ENCODE results near the gene RIC3.

RIC3 gene

GRCh38 chr11:8205566-8205965 is 36.7 kb upstream of the RIC3 start:
- FAIRE-seq: no peak
- no peak for DNase-seq (ENCODE audit: insufficient read length, low spot score)
- TF ChIP-seq SPI1 (IDR thresholded peaks at IDR 0.05; ENCODE audit: low read depth, low read length) (no peak), POU2F2 (IDR thresholded peaks at IDR 0.05; ENCODE audit: low read depth, low read length) (no peak), POLR2A (IDR thresholded peaks at IDR 0.05; ENCODE audit: low read depth, low read length) (no peak), POLR2AphosphoS5 (IDR thresholded peaks at IDR 0.05; ENCODE audit: low read depth, low read length) (no peak), TAF1 (IDR thresholded peaks at IDR 0.05; ENCODE audit: low read depth, low read length) (no peak), PAX5 (IDR thresholded peaks at IDR 0.05; ENCODE audit: insufficient read depth, low read length, severe bottlenecking) (no peak)

- no peak for TF ChIP-seq TAF1 (IDR thresholded peaks at IDR 0.05; ENCODE audit: low read depth, low read length)
- no peak for TF ChIP-seq PAX5 (IDR thresholded peaks at IDR 0.05; ENCODE audit: insufficient read depth, low read length, severe bottlenecking)
- no peak for TF ChIP-seq POLR2A (IDR thresholded peaks at IDR 0.05; ENCODE audit: low read depth, low read length)
- TF ChIP-seq POU2F2 (IDR thresholded peaks at IDR 0.05; ENCODE audit: low read depth, low read length): no peak
- no peak for TF ChIP-seq SPI1 (IDR thresholded peaks at IDR 0.05; ENCODE audit: low read depth, low read length)
- no peak for TF ChIP-seq POLR2AphosphoS5 (IDR thresholded peaks at IDR 0.05; ENCODE audit: low read depth, low read length)
- no peak for FAIRE-seq
- DNase-seq (ENCODE audit: insufficient read length, low spot score): no peak
Observed at GRCh38 chr11:8204596-8204995, 35.8 kb upstream of the RIC3 start.

GRCh38 chr11:8204025-8204424 is 35.2 kb upstream of the RIC3 start:
- DNase-seq (ENCODE audit: insufficient read length, low spot score): no peak
- no peak for FAIRE-seq
- TF ChIP-seq PAX5 (IDR thresholded peaks at IDR 0.05; ENCODE audit: insufficient read depth, low read length, severe bottlenecking) (no peak), POLR2AphosphoS5 (IDR thresholded peaks at IDR 0.05; ENCODE audit: low read depth, low read length) (no peak), TAF1 (IDR thresholded peaks at IDR 0.05; ENCODE audit: low read depth, low read length) (no peak), SPI1 (IDR thresholded peaks at IDR 0.05; ENCODE audit: low read depth, low read length) (no peak), POU2F2 (IDR thresholded peaks at IDR 0.05; ENCODE audit: low read depth, low read length) (no peak), POLR2A (IDR thresholded peaks at IDR 0.05; ENCODE audit: low read depth, low read length) (no peak)

DNA sequence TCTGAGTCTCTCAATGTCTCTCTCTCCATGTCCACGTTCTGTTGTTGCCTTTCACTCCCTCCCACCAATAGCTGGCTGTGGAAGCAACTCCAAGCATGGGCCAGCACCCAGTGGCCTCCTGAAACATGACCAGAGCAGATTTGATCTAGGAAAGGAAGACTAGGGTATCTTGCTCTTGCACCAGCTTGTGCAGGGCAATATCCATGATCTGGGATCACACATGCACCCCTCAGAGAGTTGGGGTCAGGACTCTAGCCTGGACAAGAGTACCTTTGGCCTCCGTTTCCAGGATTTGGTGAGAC is 34.5 kb upstream of the RIC3 start:
- no peak for DNase-seq (ENCODE audit: insufficient read length, low spot score)
- TF ChIP-seq SPI1 (IDR thresholded peaks at IDR 0.05; ENCODE audit: low read depth, low read length) (no peak), POLR2A (IDR thresholded peaks at IDR 0.05; ENCODE audit: low read depth, low read length) (no peak), TAF1 (IDR thresholded peaks at IDR 0.05; ENCODE audit: low read depth, low read length) (no peak), PAX5 (IDR thresholded peaks at IDR 0.05; ENCODE audit: insufficient read depth, low read length, severe bottlenecking) (no peak), POU2F2 (IDR thresholded peaks at IDR 0.05; ENCODE audit: low read depth, low read length) (no peak), POLR2AphosphoS5 (IDR thresholded peaks at IDR 0.05; ENCODE audit: low read depth, low read length) (no peak)
- FAIRE-seq: no peak

GRCh38 chr11:8202516-8203413 is 33.9 kb upstream of the RIC3 start:
- DNase-seq (ENCODE audit: insufficient read length, low spot score) (no peak), FAIRE-seq (no peak)
- no peak for TF ChIP-seq POU2F2 (IDR thresholded peaks at IDR 0.05; ENCODE audit: low read depth, low read length)
- no peak for TF ChIP-seq POLR2AphosphoS5 (IDR thresholded peaks at IDR 0.05; ENCODE audit: low read depth, low read length)
- no peak for TF ChIP-seq PAX5 (IDR thresholded peaks at IDR 0.05; ENCODE audit: insufficient read depth, low read length, severe bottlenecking)
- TF ChIP-seq POLR2A (IDR thresholded peaks at IDR 0.05; ENCODE audit: low read depth, low read length): no peak
- TF ChIP-seq SPI1 (IDR thresholded peaks at IDR 0.05; ENCODE audit: low read depth, low read length): no peak
- no peak for TF ChIP-seq TAF1 (IDR thresholded peaks at IDR 0.05; ENCODE audit: low read depth, low read length)

DNA sequence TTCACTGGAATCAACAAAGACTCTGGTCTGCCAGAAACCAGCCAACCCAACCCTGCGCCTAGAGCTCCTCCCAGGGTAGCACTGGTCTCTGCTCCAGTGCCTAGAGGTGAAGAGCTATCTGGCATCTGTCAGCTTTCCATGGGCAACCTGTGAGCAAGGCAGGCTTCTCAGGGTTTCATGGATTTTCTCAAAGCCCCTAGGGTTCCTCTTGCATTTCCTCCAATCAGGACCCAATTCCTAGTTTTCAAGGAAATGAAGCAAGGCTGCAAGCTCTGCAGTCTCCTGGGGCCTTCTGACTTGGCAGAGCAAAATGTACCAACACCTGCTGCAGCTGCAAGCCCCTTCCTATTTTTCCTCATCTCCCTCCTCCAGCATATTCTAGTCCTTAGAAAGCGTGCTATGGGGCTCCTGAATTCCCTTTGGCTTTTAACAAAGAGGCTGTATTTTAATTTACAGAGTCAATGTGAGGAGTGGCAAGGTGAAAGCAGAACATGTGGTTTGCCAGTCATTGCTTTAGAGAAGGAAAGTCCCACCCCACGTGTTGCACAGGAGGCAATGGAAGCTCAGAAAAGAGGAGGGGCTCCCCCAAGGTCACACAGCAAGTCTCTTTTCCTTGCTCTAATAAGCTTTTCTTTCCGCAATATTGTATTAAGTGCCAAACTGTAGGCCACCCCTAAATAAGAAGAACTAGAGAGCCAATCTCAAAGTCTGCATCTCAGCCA is 33.0 kb upstream of the RIC3 start:
- TF ChIP-seq TAF1 (IDR thresholded peaks at IDR 0.05; ENCODE audit: low read depth, low read length): no peak
- no peak for TF ChIP-seq PAX5 (IDR thresholded peaks at IDR 0.05; ENCODE audit: insufficient read depth, low read length, severe bottlenecking)
- no peak for TF ChIP-seq POLR2A (IDR thresholded peaks at IDR 0.05; ENCODE audit: low read depth, low read length)
- TF ChIP-seq POU2F2 (IDR thresholded peaks at IDR 0.05; ENCODE audit: low read depth, low read length): no peak
- TF ChIP-seq POLR2AphosphoS5 (IDR thresholded peaks at IDR 0.05; ENCODE audit: low read depth, low read length): no peak
- no peak for TF ChIP-seq SPI1 (IDR thresholded peaks at IDR 0.05; ENCODE audit: low read depth, low read length)
- FAIRE-seq (peak; percentile 47), DNase-seq (ENCODE audit: insufficient read length, low spot score) (no peak)

- DNase-seq (ENCODE audit: insufficient read length, low spot score) (no peak), FAIRE-seq (no peak)
- TF ChIP-seq TAF1 (IDR thresholded peaks at IDR 0.05; ENCODE audit: low read depth, low read length): no peak
- no peak for TF ChIP-seq POLR2AphosphoS5 (IDR thresholded peaks at IDR 0.05; ENCODE audit: low read depth, low read length)
- TF ChIP-seq POU2F2 (IDR thresholded peaks at IDR 0.05; ENCODE audit: low read depth, low read length): no peak
- no peak for TF ChIP-seq POLR2A (IDR thresholded peaks at IDR 0.05; ENCODE audit: low read depth, low read length)
- no peak for TF ChIP-seq PAX5 (IDR thresholded peaks at IDR 0.05; ENCODE audit: insufficient read depth, low read length, severe bottlenecking)
Observed at GRCh38 chr11:8199676-8200075, 30.9 kb upstream of the RIC3 start.

GRCh38 chr11:8196749-8197148 is 27.9 kb upstream of the RIC3 start:
- TF ChIP-seq POLR2AphosphoS5 (IDR thresholded peaks at IDR 0.05; ENCODE audit: low read depth, low read length) (no peak), SPI1 (IDR thresholded peaks at IDR 0.05; ENCODE audit: low read depth, low read length) (no peak), POLR2A (IDR thresholded peaks at IDR 0.05; ENCODE audit: low read depth, low read length) (no peak), POU2F2 (IDR thresholded peaks at IDR 0.05; ENCODE audit: low read depth, low read length) (no peak), TAF1 (IDR thresholded peaks at IDR 0.05; ENCODE audit: low read depth, low read length) (no peak), PAX5 (IDR thresholded peaks at IDR 0.05; ENCODE audit: insufficient read depth, low read length, severe bottlenecking) (no peak)
- FAIRE-seq (no peak), DNase-seq (ENCODE audit: insufficient read length, low spot score) (no peak)

- no peak for FAIRE-seq
- DNase-seq (ENCODE audit: insufficient read length, low spot score): no peak
- no peak for TF ChIP-seq SPI1 (IDR thresholded peaks at IDR 0.05; ENCODE audit: low read depth, low read length)
- TF ChIP-seq PAX5 (IDR thresholded peaks at IDR 0.05; ENCODE audit: insufficient read depth, low read length, severe bottlenecking): no peak
- TF ChIP-seq POLR2AphosphoS5 (IDR thresholded peaks at IDR 0.05; ENCODE audit: low read depth, low read length): no peak
- TF ChIP-seq TAF1 (IDR thresholded peaks at IDR 0.05; ENCODE audit: low read depth, low read length): no peak
- no peak for TF ChIP-seq POU2F2 (IDR thresholded peaks at IDR 0.05; ENCODE audit: low read depth, low read length)
- no peak for TF ChIP-seq POLR2A (IDR thresholded peaks at IDR 0.05; ENCODE audit: low read depth, low read length)
Observed at GRCh38 chr11:8194956-8195355, 26.1 kb upstream of the RIC3 start.
